ENCODE results near the gene GPAT3.

Gene GPAT3

DNA sequence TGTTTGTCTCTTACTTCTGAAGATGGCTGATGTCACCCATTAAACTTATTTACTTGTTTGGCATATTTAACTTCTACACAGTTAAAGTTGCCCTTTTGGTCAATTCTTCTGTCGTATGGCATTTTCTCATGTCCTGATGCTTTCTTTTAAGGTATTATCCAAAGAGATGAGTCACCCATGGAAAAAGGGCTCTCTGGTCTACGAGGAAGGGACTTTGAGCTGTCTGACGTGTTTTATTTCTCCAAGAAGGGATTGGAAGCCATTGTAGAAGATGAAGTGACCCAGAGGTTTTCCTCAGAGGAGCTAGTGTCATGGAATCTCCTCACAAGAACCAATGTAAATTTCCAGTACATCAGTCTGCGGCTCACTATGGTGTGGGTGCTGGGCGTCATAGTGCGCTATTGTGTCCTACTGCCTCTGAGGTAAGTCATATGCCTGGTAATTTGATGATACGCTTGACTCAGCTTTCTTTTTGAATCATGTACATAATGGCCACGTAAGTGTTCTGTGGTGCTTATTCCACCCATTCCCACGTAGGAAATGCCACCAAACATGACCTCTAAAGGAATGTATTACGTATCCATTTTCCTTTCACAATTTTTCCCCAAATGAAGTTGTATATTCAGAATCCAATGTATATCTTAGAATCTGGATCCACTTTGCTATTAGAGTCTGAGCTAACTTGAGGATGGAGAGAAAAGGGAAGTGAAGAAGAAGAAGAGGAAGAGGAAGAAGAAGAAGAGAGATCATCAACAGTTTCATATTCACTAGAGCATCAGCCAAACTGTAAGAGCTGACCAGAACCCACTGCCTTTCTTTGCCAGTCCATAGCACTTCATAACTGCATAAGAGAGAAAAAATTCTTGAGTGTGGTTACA, 45.7 kb downstream of the GPAT3 start:
- Histone ChIP-seq H3K27ac (ENCODE audit: low read depth, low read length) (no peak overlapping the region), H3K36me3 (ENCODE audit: control insufficient read depth, low read length) (no peaks in the 10 kb centered on the region), H3K9me3 (ENCODE audit: control insufficient read depth, insufficient read depth, low read length) (no peaks in the 10 kb centered on the region), H3F3A (ENCODE audit: control insufficient read depth, insufficient read depth) (no peaks in the 10 kb centered on the region), H3K4me1 (ENCODE audit: control insufficient read depth, low read length) (peaks cover 14% of the 10 kb centered on the region), H4K20me1 (ENCODE audit: control insufficient read depth, insufficient read depth, low read depth, low read length) (no peaks in the 10 kb centered on the region), H3K9me2 (replicated peaks; ENCODE audit: control insufficient read depth, low read length) (no peaks in the 10 kb centered on the region), H3K27me3 (ENCODE audit: control insufficient read depth, low read length) (no peaks in the 10 kb centered on the region), H3K4me3 (ENCODE audit: low read length) (peak overlapping the region; percentile 21; the same call in 1 of the 2 replicates), H3K79me2 (ENCODE audit: control insufficient read depth, low read length) (no peaks in the 10 kb centered on the region), H3K4me2 (ENCODE audit: low read length) (peak overlapping the region; percentile 47)
- TF ChIP-seq EZH2phosphoT487 (IDR thresholded peaks at IDR 0.05; ENCODE audit: borderline replicate concordance, low read length), result no peak
- TF ChIP-seq, protein P1, sequence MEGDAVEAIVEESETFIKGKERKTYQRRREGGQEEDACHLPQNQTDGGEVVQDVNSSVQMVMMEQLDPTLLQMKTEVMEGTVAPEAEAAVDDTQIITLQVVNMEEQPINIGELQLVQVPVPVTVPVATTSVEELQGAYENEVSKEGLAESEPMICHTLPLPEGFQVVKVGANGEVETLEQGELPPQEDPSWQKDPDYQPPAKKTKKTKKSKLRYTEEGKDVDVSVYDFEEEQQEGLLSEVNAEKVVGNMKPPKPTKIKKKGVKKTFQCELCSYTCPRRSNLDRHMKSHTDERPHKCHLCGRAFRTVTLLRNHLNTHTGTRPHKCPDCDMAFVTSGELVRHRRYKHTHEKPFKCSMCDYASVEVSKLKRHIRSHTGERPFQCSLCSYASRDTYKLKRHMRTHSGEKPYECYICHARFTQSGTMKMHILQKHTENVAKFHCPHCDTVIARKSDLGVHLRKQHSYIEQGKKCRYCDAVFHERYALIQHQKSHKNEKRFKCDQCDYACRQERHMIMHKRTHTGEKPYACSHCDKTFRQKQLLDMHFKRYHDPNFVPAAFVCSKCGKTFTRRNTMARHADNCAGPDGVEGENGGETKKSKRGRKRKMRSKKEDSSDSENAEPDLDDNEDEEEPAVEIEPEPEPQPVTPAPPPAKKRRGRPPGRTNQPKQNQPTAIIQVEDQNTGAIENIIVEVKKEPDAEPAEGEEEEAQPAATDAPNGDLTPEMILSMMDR (IDR thresholded peaks at IDR 0.05; ENCODE audit: low read depth, low read length, poor library complexity, severe bottlenecking), result no peak

DNA sequence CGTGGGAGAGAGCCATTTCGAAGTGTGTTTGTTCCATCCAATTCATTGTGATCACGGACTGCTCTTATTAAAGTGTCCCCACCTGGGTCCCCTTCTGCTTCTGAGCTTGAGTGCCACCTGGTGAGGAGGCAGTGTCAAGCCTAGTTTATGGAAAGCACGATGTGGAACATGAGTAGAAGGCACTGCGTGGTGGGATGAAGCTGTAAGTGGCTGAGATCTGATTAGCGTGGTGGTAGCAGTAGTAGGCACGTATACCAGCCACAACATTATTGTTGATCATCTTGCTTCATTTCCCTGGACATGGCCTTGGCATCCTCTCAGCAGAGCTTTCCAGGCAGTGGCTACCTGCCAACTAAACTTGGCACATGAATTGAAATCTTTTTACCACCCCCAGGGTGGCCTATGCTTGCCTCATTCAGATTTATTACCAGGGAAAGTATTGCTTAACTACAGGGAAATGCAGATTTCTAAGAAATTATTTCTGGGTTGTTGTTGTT, 46.4 kb downstream of the GPAT3 start:
- H3F3A ChIP-seq (ENCODE audit: control insufficient read depth, insufficient read depth), result no peaks in the 10 kb centered on the region
- no peaks in the 10 kb centered on the region for H3K9me3 ChIP-seq (ENCODE audit: control insufficient read depth, insufficient read depth, low read length)
- no peak overlapping the region for H3K27ac ChIP-seq (ENCODE audit: low read depth, low read length)
- no peaks in the 10 kb centered on the region for H3K36me3 ChIP-seq (ENCODE audit: control insufficient read depth, low read length)
- H3K27me3 ChIP-seq (ENCODE audit: control insufficient read depth, low read length), result no peaks in the 10 kb centered on the region
- no peaks in the 10 kb centered on the region for H3K79me2 ChIP-seq (ENCODE audit: control insufficient read depth, low read length)
- H4K20me1 ChIP-seq (ENCODE audit: control insufficient read depth, insufficient read depth, low read depth, low read length), result no peaks in the 10 kb centered on the region
- no peaks in the 10 kb centered on the region for H3K9me2 ChIP-seq (replicated peaks; ENCODE audit: control insufficient read depth, low read length)
- H3K4me3 ChIP-seq (ENCODE audit: low read length), result peak overlapping the region; percentile 21; the same call in 1 of the 2 replicates
- H3K4me2 ChIP-seq (ENCODE audit: low read length), result peak overlapping the region; percentile 47
- no peak for TF ChIP-seq EZH2phosphoT487 (IDR thresholded peaks at IDR 0.05; ENCODE audit: borderline replicate concordance, low read length)
- TF ChIP-seq, protein P1 (IDR thresholded peaks at IDR 0.05; ENCODE audit: low read depth, low read length, poor library complexity, severe bottlenecking), result peak; percentile 26
- H3K4me1 ChIP-seq (ENCODE audit: control insufficient read depth, low read length), result peaks cover 14% of the 10 kb centered on the region

DNA sequence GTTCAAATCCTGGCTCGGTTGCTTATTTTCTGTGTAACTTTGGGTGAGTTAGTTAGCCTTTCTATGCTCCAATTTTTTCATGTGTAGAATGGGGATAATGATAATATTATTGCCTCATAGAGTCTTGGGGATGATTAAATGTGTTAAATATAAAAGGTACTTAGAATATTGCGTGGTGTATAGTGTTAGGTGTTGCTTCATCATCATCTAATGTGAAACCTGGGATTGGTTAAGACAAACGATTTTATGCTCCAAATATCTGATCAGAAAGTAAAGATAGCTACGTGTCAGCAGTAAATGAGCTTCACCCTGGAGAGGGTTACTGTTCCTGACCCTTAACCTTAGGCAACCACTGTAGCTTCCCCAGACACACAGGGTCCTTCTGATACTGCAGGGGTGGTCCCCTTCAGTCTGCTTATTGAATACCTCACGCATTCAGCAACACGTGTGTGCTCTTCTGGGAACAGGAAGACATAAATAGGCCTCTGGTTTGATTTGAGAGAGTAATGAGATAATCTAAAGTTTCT, 50.1 kb downstream of the GPAT3 start:
- Histone ChIP-seq H3K4me2 (ENCODE audit: low read length) (no peak overlapping the region), H3K79me2 (ENCODE audit: control insufficient read depth, low read length) (no peaks in the 10 kb centered on the region), H3K27me3 (ENCODE audit: control insufficient read depth, low read length) (no peaks in the 10 kb centered on the region), H3K9me2 (replicated peaks; ENCODE audit: control insufficient read depth, low read length) (no peaks in the 10 kb centered on the region), H3F3A (ENCODE audit: control insufficient read depth, insufficient read depth) (no peaks in the 10 kb centered on the region), H3K4me3 (ENCODE audit: low read length) (no peak overlapping the region), H4K20me1 (ENCODE audit: control insufficient read depth, insufficient read depth, low read depth, low read length) (no peaks in the 10 kb centered on the region), H3K27ac (ENCODE audit: low read depth, low read length) (no peak overlapping the region), H3K4me1 (ENCODE audit: control insufficient read depth, low read length) (peaks cover 14% of the 10 kb centered on the region), H3K36me3 (ENCODE audit: control insufficient read depth, low read length) (no peaks in the 10 kb centered on the region), H3K9me3 (ENCODE audit: control insufficient read depth, insufficient read depth, low read length) (no peaks in the 10 kb centered on the region)
- TF ChIP-seq EZH2phosphoT487 (IDR thresholded peaks at IDR 0.05; ENCODE audit: borderline replicate concordance, low read length), result no peak
- TF ChIP-seq, protein P1 (IDR thresholded peaks at IDR 0.05; ENCODE audit: low read depth, low read length, poor library complexity, severe bottlenecking), result no peak
